ENCODE measurements around the gene CHFR. TPM values are rescaled to one million over a fixed set of nuclear protein-coding genes. Genes with fewer than 3 reads are reported as not detected.
"Not testable (repeated sequence)": the region's sequence is repeated elsewhere in the genome, so short reads cannot be mapped to it uniquely, and the experiment has no call there.

The CHFR gene
- total RNA-seq (2014; rRNA removed; shearing (Covaris generic)) = 14.7 and 33.1 TPM in 2 replicates

GRCh38 chr12:132887513-132888351 lies at the start of gene CHFR:
TSS of gene CHFR (minus strand) at chr12:132887605. CDS start at chr12:132887328, 277 bp downstream.
- peak; percentile 96 for DNase-seq (ENCODE audit: low read depth)

GRCh38 chr12:132936921-132937320 lies 49.5 kb upstream of the CHFR start:
- DNase-seq (ENCODE audit: low read depth) = not testable (repeated sequence)

- no peak for DNase-seq (ENCODE audit: low read depth)
Measured at GRCh38 chr12:132936163-132936562, 48.8 kb upstream of the CHFR start.

GRCh38 chr12:132926415-132926833 lies 39.0 kb upstream of the CHFR start:
- DNase-seq (ENCODE audit: low read depth) = no peak

GRCh38 chr12:132925597-132926414 lies 38.4 kb upstream of the CHFR start:
- no peak for DNase-seq (ENCODE audit: low read depth)

GRCh38 chr12:132924356-132924755 lies 37.0 kb upstream of the CHFR start:
- no peak for DNase-seq (ENCODE audit: low read depth)

- DNase-seq (ENCODE audit: low read depth) = no peak
Measured at GRCh38 chr12:132923356-132923909, 36.0 kb upstream of the CHFR start.

GRCh38 chr12:132922676-132923075 lies 35.3 kb upstream of the CHFR start:
- no peak for DNase-seq (ENCODE audit: low read depth)

- DNase-seq (ENCODE audit: low read depth) = no peak
Measured at GRCh38 chr12:132921685-132922084, 34.3 kb upstream of the CHFR start.

GRCh38 chr12:132918680-132919079 lies 31.3 kb upstream of the CHFR start:
- no peak for DNase-seq (ENCODE audit: low read depth)

- DNase-seq (ENCODE audit: low read depth) = no peak
Measured at GRCh38 chr12:132909030-132909368, 21.6 kb upstream of the CHFR start.

GRCh38 chr12:132908145-132909029 lies 21.0 kb upstream of the CHFR start:
- DNase-seq (ENCODE audit: low read depth) = peak; percentile 54

GRCh38 chr12:132907789-132908144 lies 20.4 kb upstream of the CHFR start:
- DNase-seq (ENCODE audit: low read depth) = not testable (repeated sequence)

- DNase-seq (ENCODE audit: low read depth) = no peak
Measured at GRCh38 chr12:132907216-132907615, 19.8 kb upstream of the CHFR start.

- DNase-seq (ENCODE audit: low read depth) = no peak
Measured at GRCh38 chr12:132904718-132905328, 17.4 kb upstream of the CHFR start.

GRCh38 chr12:132899033-132899432 lies 11.6 kb upstream of the CHFR start:
- DNase-seq (ENCODE audit: low read depth) = no peak

GRCh38 chr12:132888852-132889251 lies 1.4 kb upstream of the CHFR start:
- no peak for DNase-seq (ENCODE audit: low read depth)

- peak; percentile 21 for DNase-seq (ENCODE audit: low read depth)
Measured at GRCh38 chr12:132886529-132887477, 602 bp downstream of the CHFR start.

- peak; percentile 7 for DNase-seq (ENCODE audit: low read depth)
Measured at GRCh38 chr12:132881818-132882217, 5.6 kb downstream of the CHFR start.

- not testable (repeated sequence) for DNase-seq (ENCODE audit: low read depth)
Measured at GRCh38 chr12:132874620-132875019, 12.8 kb downstream of the CHFR start.
